Mammary epithelial cell (primary cell): ENCODE measurements around the gene DAD1.

Source experiments
- CTCF ChIP-seq, 2 donors: IDR thresholded peaks in 1 of 2; conservative IDR thresholded peaks in 1 of 2; 2 replicates each; pipeline ENCODE4 v1.5.1; 2011 to 2012; ENCODE audit warnings: inconsistent platforms in 2 of 2, low read length in 2 of 2, mild to moderate bottlenecking in 2 of 2, control low read depth in 1 of 2, low read depth in 1 of 2; ENCODE audit not compliant: insufficient read depth in 1 of 2; ENCODE audit errors: extremely low read depth in 1 of 2
- EZH2 ChIP-seq: IDR thresholded peaks from 2 replicates; pipeline ENCODE4 v1.6.1; 2012; ENCODE audit warnings: low read length, inconsistent platforms, borderline replicate concordance

- TF ChIP-seq CTCF (conservative IDR thresholded peaks at IDR 0.05 in 1 of 2, IDR thresholded peaks at IDR 0.05 in 1 of 2; ENCODE audit: extremely low read depth in 1 of 2, insufficient read depth in 1 of 2, low read depth in 1 of 2, low read length in 2 of 2) (no peak), EZH2 (no peak)
Measured at GRCh38 chr14:22634233-22634900, 45.3 kb upstream of the DAD1 start.
